Measurements from ENCODE around the gene COPG2.

DNA sequence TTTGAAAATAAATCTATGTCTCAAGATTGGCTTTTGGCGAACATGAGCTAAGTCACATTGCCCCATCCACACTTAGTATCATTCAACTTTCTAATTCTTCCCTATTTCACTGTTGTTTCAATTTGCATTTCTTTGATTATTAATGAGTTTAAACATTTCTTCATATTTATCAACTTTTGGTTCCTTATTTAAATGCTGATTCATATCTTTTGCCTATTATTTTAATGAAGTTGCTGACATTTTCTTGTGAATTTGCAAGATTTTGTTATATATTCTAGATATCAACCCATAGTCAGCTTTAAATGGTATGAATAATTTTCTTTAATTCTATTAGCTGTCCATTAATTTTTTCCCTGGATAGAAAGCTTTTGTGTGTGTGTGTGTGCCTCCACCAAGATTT is 32.2 kb upstream of the COPG2 start:
- TF ChIP-seq, protein P1, sequence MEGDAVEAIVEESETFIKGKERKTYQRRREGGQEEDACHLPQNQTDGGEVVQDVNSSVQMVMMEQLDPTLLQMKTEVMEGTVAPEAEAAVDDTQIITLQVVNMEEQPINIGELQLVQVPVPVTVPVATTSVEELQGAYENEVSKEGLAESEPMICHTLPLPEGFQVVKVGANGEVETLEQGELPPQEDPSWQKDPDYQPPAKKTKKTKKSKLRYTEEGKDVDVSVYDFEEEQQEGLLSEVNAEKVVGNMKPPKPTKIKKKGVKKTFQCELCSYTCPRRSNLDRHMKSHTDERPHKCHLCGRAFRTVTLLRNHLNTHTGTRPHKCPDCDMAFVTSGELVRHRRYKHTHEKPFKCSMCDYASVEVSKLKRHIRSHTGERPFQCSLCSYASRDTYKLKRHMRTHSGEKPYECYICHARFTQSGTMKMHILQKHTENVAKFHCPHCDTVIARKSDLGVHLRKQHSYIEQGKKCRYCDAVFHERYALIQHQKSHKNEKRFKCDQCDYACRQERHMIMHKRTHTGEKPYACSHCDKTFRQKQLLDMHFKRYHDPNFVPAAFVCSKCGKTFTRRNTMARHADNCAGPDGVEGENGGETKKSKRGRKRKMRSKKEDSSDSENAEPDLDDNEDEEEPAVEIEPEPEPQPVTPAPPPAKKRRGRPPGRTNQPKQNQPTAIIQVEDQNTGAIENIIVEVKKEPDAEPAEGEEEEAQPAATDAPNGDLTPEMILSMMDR (IDR thresholded peaks at IDR 0.05), result no peak
- no peak for TF ChIP-seq GABPA (IDR thresholded peaks at IDR 0.05; ENCODE audit: low read depth)
- TF ChIP-seq, protein P2, sequence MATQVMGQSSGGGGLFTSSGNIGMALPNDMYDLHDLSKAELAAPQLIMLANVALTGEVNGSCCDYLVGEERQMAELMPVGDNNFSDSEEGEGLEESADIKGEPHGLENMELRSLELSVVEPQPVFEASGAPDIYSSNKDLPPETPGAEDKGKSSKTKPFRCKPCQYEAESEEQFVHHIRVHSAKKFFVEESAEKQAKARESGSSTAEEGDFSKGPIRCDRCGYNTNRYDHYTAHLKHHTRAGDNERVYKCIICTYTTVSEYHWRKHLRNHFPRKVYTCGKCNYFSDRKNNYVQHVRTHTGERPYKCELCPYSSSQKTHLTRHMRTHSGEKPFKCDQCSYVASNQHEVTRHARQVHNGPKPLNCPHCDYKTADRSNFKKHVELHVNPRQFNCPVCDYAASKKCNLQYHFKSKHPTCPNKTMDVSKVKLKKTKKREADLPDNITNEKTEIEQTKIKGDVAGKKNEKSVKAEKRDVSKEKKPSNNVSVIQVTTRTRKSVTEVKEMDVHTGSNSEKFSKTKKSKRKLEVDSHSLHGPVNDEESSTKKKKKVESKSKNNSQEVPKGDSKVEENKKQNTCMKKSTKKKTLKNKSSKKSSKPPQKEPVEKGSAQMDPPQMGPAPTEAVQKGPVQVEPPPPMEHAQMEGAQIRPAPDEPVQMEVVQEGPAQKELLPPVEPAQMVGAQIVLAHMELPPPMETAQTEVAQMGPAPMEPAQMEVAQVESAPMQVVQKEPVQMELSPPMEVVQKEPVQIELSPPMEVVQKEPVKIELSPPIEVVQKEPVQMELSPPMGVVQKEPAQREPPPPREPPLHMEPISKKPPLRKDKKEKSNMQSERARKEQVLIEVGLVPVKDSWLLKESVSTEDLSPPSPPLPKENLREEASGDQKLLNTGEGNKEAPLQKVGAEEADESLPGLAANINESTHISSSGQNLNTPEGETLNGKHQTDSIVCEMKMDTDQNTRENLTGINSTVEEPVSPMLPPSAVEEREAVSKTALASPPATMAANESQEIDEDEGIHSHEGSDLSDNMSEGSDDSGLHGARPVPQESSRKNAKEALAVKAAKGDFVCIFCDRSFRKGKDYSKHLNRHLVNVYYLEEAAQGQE (IDR thresholded peaks at IDR 0.05; ENCODE audit: low read depth, low read length), result no peak
- no peak for TF ChIP-seq TAF1 (IDR thresholded peaks at IDR 0.05; ENCODE audit: borderline replicate concordance, low read depth, low read length)
- no peak for TF ChIP-seq GATA2 (CRISPR knock-in tag; IDR thresholded peaks at IDR 0.05)
- TF ChIP-seq POLR2AphosphoS5 (IDR thresholded peaks at IDR 0.05; ENCODE audit: low read depth, low read length), result no peak
- TF ChIP-seq, protein P3, sequence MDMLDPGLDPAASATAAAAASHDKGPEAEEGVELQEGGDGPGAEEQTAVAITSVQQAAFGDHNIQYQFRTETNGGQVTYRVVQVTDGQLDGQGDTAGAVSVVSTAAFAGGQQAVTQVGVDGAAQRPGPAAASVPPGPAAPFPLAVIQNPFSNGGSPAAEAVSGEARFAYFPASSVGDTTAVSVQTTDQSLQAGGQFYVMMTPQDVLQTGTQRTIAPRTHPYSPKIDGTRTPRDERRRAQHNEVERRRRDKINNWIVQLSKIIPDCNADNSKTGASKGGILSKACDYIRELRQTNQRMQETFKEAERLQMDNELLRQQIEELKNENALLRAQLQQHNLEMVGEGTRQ (IDR thresholded peaks at IDR 0.05; ENCODE audit: borderline replicate concordance, low read depth, low read length), result no peak
- TF ChIP-seq, protein P4, sequence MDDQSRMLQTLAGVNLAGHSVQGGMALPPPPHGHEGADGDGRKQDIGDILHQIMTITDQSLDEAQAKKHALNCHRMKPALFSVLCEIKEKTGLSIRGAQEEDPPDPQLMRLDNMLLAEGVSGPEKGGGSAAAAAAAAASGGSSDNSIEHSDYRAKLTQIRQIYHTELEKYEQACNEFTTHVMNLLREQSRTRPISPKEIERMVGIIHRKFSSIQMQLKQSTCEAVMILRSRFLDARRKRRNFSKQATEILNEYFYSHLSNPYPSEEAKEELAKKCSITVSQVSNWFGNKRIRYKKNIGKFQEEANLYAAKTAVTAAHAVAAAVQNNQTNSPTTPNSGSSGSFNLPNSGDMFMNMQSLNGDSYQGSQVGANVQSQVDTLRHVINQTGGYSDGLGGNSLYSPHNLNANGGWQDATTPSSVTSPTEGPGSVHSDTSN (IDR thresholded peaks at IDR 0.05), result no peak
- TF ChIP-seq EZH2phosphoT487 (IDR thresholded peaks at IDR 0.05; ENCODE audit: borderline replicate concordance, low read depth), result no peak
- TF ChIP-seq SIN3A (IDR thresholded peaks at IDR 0.05; ENCODE audit: borderline replicate concordance, low read depth, low read length), result no peak
- TF ChIP-seq, protein P5, sequence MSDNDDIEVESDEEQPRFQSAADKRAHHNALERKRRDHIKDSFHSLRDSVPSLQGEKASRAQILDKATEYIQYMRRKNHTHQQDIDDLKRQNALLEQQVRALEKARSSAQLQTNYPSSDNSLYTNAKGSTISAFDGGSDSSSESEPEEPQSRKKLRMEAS (IDR thresholded peaks at IDR 0.05; ENCODE audit: low read depth), result no peak
- no peak for TF ChIP-seq JUND (IDR thresholded peaks at IDR 0.05)
- no peak for TF ChIP-seq TCF12 (IDR thresholded peaks at IDR 0.05)

Data from SK-N-SH (cell line).